Lung (tissue), 12 donors: ENCODE results near the gene FAM124A. TPM values are rescaled to one million over a fixed set of nuclear protein-coding genes. Genes with fewer than 3 reads are reported as not detected.

Experiments
- ATAC-seq: fragments of 200-7000 bp; cut with Tn5 transposase; one replicate; pipeline ENCODE4 v1.9.1; 2020; ENCODE audit warnings: moderate number of reproducible peaks; ENCODE audit not compliant: insufficient read depth, low FRiP score
- DNase-seq, 3 donors: peaks; one replicate each; pipeline ENCODE4 v3.0.0-alpha.2; 2013 to 2017
- H3K27ac ChIP-seq, 2 donors: one replicate each; pipeline ENCODE4 v1.5.1; 2013; ENCODE audit warnings: mild to moderate bottlenecking in 2 of 2, moderate library complexity in 2 of 2, control low read depth in 1 of 2, inconsistent platforms in 1 of 2, low read depth in 1 of 2, low read length in 1 of 2
- H3K27me3 ChIP-seq, 3 donors: one replicate each; pipeline ENCODE4 v1.5.1; 2013; ENCODE audit warnings: low read length in 2 of 3; ENCODE audit not compliant: control insufficient read depth in 3 of 3, insufficient read depth in 3 of 3
- H3K36me3 ChIP-seq, 4 donors: one replicate each; pipeline ENCODE4 v1.5.1; 2013; ENCODE audit warnings: low read length in 4 of 4, mild to moderate bottlenecking in 1 of 4, moderate library complexity in 1 of 4; ENCODE audit not compliant: control insufficient read depth in 4 of 4, insufficient read depth in 4 of 4
- H3K4me1 ChIP-seq, 5 donors: one replicate each; pipeline ENCODE4 v1.5.1; 2013; ENCODE audit warnings: low read length in 5 of 5, mild to moderate bottlenecking in 2 of 5, moderate library complexity in 1 of 5; ENCODE audit not compliant: control insufficient read depth in 5 of 5, insufficient read depth in 5 of 5
- H3K4me3 ChIP-seq: one replicate; pipeline ENCODE4 v1.5.1; 2013; ENCODE audit warnings: mild to moderate bottlenecking, control low read depth, moderate library complexity
- H3K9ac ChIP-seq, 2 donors: one replicate each; pipeline ENCODE4 v1.5.1; 2013; ENCODE audit warnings: low read length in 2 of 2, control low read depth in 1 of 2; ENCODE audit not compliant: insufficient read depth in 1 of 2
- H3K9me3 ChIP-seq, 4 donors: one replicate each; pipeline ENCODE4 v1.5.1; 2013; ENCODE audit warnings: low read length in 3 of 4, mild to moderate bottlenecking in 1 of 4, moderate library complexity in 1 of 4; ENCODE audit not compliant: control insufficient read depth in 4 of 4, insufficient read depth in 3 of 4
- CTCF ChIP-seq: IDR thresholded peaks from 2 replicates; pipeline ENCODE4 v1.5.1; 2012; ENCODE audit warnings: mild to moderate bottlenecking; ENCODE audit errors: control extremely low read depth, extremely low read depth
- WGBS, 2 donors: extraction: QIAGEN DNeasy Blood & Tissue Kit; methylation state at CpG; one replicate each; pipeline ENCODE4 v1.1.7; 2013; 5-methylcytosine and 5-hydroxymethylcytosine counted together
- polyA plus RNA-seq, 2 donors: library from polyadenylated mRNA; stranded (reverse); fragments of 200-250 nt; gene quantifications; one replicate each; pipeline ENCODE4 v1.2.1, GENCODE V29; 2013
- total RNA-seq, 2 donors: library from RNA; depleted of rRNA in 1 of 2; stranded (reverse); fragments of >200 nt in 1 of 2; gene quantifications; one replicate each; pipeline ENCODE4 v1.2.1, GENCODE V29; 2014 to 2021
- donor health status: control.
- donor health status: control.
- donor health status: Bipolar disorder and iron deficiency.
- donor health status: healthy.
- donor health status: DM: yes; HTN: yes; CAD: no.

The FAM124A gene
- total and polyA plus RNA-seq, 4 donors: 0.87 to 2.9 (median 1.7) TPM

DNA sequence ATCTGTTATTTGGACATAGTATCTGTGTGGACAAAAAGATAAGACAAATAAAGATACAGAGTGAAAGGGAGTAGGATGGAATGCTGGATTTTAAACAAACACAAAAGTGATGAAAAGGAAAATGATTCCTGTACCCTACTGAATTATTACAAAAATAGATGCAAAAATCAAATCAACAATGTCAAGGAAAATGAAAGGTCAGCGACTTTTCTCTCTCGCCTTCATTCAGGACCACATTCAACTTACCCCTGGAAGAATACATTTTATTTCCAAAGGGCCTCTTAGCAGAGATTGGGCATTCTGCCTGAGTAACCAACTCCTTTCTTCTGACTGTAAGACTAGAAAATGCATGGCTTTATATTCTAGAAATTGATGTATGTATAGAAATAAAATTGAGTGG is 28.8 kb upstream of the FAM124A start:
- Histone ChIP-seq H3K9me3 (no peaks in the 10 kb centered on the region), H3K9ac (no peak overlapping the region), H3K27me3 (no peaks in the 10 kb centered on the region), H3K27ac (no peak overlapping the region), H3K36me3 (no peaks in the 10 kb centered on the region), H3K4me3 (no peak overlapping the region), H3K4me1 (no peaks in the 10 kb centered on the region)
- DNase-seq (no peak), ATAC-seq (no peak)
- WGBS, 2 donors: 92 to 97% methylated on average over 2 of the region's 2 CpGs
- TF ChIP-seq CTCF: no peak

- 91 to 93% methylated on average over 8 of the region's 8 CpGs for WGBS, 2 donors
- H3K4me3 ChIP-seq: no peak overlapping the region
- ATAC-seq (no peak), DNase-seq (no peak)
- no peak overlapping the region for H3K27ac ChIP-seq
- TF ChIP-seq CTCF: no peak
- no peaks in the 10 kb centered on the region for H3K36me3 ChIP-seq
- peaks cover 0 to 2% (median 0%) of the 10 kb centered on the region in 4 donors for H3K9me3 ChIP-seq
- H3K9ac ChIP-seq: no peak overlapping the region
- H3K4me1 ChIP-seq: peaks cover 0 to under 1% (median 0%) of the 10 kb centered on the region in 5 donors
- no peaks in the 10 kb centered on the region for H3K27me3 ChIP-seq
These were observed 27.3 kb upstream of the FAM124A start for GRCh38 chr13:51194942-51195341.

- H3K4me3 ChIP-seq: no peak overlapping the region
- no peak overlapping the region for H3K27ac ChIP-seq
- H3K27me3 ChIP-seq: no peaks in the 10 kb centered on the region
- H3K9ac ChIP-seq: no peak overlapping the region
- H3K36me3 ChIP-seq: no peaks in the 10 kb centered on the region
- no peak for DNase-seq
- TF ChIP-seq CTCF: no peak
- ATAC-seq: no peak
- peaks cover 0 to 6% (median 1%) of the 10 kb centered on the region in 5 donors for H3K4me1 ChIP-seq
- peaks cover 0 to 5% (median 0%) of the 10 kb centered on the region in 4 donors for H3K9me3 ChIP-seq
- 86 to 88% methylated on average over 2 of the region's 2 CpGs for WGBS, 2 donors
These were observed 20.3 kb upstream of the FAM124A start for GRCh38 chr13:51201886-51202285.

DNA sequence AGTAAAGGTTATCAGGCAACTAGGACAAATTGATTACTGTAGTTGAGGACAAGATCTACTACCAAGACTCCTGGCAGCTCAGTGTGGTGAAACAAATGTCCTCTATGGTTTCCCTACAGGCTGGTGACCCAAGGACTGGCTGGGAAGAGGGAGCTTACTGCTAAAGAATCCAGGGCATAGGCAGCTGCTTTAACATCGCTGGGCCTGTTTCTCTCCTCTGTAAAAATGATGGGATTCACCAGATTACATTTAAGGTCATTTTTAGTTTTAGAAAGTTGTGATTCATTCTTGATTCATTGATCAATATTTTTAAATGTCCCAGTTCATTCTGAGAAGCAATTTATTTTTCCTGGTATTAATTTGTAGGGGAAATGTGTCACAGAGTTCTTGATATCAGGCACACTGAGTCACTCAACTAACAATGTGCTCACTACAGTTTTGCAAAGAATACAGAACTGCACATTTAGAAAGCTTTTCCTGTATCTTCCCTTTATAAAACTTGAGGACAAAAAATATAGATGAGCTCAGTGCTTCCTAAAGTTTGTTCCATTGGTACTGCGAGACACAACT is 19.6 kb upstream of the FAM124A start:
- Histone ChIP-seq H3K4me3 (no peak overlapping the region), H3K9ac (no peak overlapping the region), H3K4me1 (peaks cover 0 to 6% (median 1%) of the 10 kb centered on the region in 5 donors), H3K36me3 (no peaks in the 10 kb centered on the region), H3K27ac (no peak overlapping the region), H3K9me3 (peaks cover 0 to 5% (median 0%) of the 10 kb centered on the region in 4 donors), H3K27me3 (no peaks in the 10 kb centered on the region)
- WGBS, 2 donors: 94 to 97% methylated on average over 2 of the region's 2 CpGs
- TF ChIP-seq CTCF: no peak
- no peak for ATAC-seq
- no peak for DNase-seq
